Kidney epithelial cell (primary cell): Measurements from ENCODE around the gene PLCG2. TPM values are rescaled to one million over a fixed set of nuclear protein-coding genes. Genes with fewer than 3 reads are reported as not detected.
"Not testable (repeated sequence)": the region's sequence is repeated elsewhere in the genome, so short reads cannot be mapped to it uniquely, and the experiment has no call there.

Experiments
- DNase-seq: peaks from one replicate; pipeline ENCODE4 v3.0.0-alpha.2; 2010; ENCODE audit warnings: low read depth
- H3K27me3 ChIP-seq: 2 replicates; pipeline ENCODE4 v1.6.0; 2011; ENCODE audit warnings: low read length; ENCODE audit not compliant: control insufficient read depth, insufficient read depth
- H3K36me3 ChIP-seq: 2 replicates; pipeline ENCODE4 v1.5.1; 2011; ENCODE audit warnings: low read length; ENCODE audit not compliant: control insufficient read depth, insufficient read depth
- H3K4me3 ChIP-seq: 2 replicates; pipeline ENCODE4 v1.5.1; 2011; ENCODE audit warnings: low read depth, mild to moderate bottlenecking, control low read depth, low read length
- CTCF ChIP-seq: IDR thresholded peaks from 2 replicates; pipeline ENCODE4 v1.5.1; 2011; ENCODE audit warnings: mild to moderate bottlenecking, moderate library complexity, low read length, control low read depth, inconsistent platforms; ENCODE audit not compliant: insufficient read depth, poor library complexity, severe bottlenecking
- total RNA-seq: library from RNA; depleted of rRNA; stranded (reverse); fragments of >200 nt; gene quantifications from 2 replicates; pipeline ENCODE4 v1.2.3, GENCODE V29; 2015

The PLCG2 gene
- total RNA-seq, 1 donor from 2014 or later: 17.3 TPM

DNA sequence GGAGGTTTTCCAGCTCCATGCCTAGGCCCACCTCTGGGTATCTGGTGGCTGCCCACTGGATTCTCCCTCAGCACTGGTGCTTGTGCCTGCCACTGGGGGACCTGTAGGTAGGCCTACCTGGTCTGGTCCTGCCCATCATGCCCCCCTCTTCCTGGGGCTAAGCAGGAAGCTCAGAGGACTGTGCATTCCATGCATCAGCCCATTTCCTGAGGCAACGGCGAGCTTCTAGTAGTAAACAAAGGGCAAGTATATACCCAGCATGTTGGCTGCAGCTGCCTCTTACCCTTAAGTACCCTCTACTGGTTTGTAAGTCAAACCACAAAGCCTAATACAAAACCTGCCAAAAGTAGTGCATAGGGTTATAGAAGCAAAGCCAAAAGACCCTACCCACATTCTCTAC is 194.6 kb downstream of the PLCG2 start:
- TF ChIP-seq CTCF: no peak
- Histone ChIP-seq H3K36me3 (no peaks in the 10 kb centered on the region), H3K4me3 (no peak overlapping the region), H3K27me3 (no peaks in the 10 kb centered on the region)
- no peak for DNase-seq

GRCh38 chr16:81975637-81976036 is 196.5 kb downstream of the PLCG2 start:
- DNase-seq: no peak
- H3K4me3 ChIP-seq: no peak overlapping the region
- no peak for TF ChIP-seq CTCF
- H3K27me3 ChIP-seq: no peaks in the 10 kb centered on the region
- H3K36me3 ChIP-seq: no peaks in the 10 kb centered on the region

DNA sequence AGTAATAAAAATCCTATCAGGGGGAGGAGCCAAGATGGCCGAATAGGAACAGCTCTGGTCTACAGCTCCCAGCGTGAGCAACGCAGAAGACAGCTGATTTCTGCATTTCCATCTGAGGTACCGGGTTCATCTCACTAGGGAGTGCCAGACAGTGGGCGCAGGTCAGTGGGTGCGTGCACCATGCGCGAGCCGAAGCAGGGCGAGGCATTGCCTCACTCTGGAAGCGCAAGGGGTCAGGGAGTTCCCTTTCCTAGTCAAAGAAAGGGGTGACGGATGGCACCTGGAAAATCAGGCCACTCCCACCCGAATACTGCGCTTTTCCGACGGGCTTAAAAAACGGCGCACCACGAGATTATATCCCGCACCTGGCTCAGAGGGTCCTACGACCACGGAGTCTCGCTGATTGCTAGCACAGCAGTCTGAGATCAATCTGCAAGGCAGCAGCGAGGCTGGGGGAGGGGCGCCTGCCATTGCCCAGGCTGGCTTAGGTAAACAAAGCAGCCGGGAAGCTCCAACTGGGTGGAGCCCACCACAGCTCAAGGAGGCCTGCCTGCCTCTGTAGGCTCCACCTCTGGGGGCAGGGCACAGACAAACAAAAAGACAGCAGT is 198.3 kb downstream of the PLCG2 start:
- not testable (repeated sequence) for DNase-seq, H3K36me3 ChIP-seq, H3K27me3 ChIP-seq, H3K4me3 ChIP-seq

DNA sequence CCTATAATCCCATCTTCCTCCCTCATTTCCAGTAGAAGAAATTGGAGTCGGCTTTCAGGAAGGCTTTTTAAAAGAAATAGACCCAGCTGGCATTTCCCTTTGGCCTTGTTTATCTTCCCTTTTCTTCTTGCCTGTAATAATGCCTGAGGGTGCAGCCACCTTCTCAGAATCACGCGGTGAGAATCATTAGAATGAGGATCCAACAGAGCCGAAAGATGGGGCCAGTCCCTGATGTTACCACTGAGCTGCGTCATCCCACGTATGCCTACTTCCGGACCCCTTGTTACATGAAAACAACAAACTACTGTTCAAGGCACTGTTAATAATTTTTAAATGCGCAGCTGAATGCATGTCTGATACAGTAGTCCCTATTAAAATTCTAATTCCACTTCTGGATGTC is 208.0 kb downstream of the PLCG2 start:
- TF ChIP-seq CTCF: no peak

GRCh38 chr16:81987706-81988105 is 208.6 kb downstream of the PLCG2 start:
- Histone ChIP-seq H3K36me3 (no peaks in the 10 kb centered on the region), H3K4me3 (no peak overlapping the region), H3K27me3 (no peaks in the 10 kb centered on the region)
- no peak for TF ChIP-seq CTCF
- DNase-seq: no peak

More for the DNA sequence above, 208.0 kb downstream of the PLCG2 start:
- H3K27me3 ChIP-seq: no peaks in the 10 kb centered on the region
- no peak for DNase-seq
- H3K4me3 ChIP-seq: no peak overlapping the region
- no peaks in the 10 kb centered on the region for H3K36me3 ChIP-seq

GRCh38 chr16:81992859-81993258 is 213.8 kb downstream of the PLCG2 start:
- no peaks in the 10 kb centered on the region for H3K27me3 ChIP-seq
- no peaks in the 10 kb centered on the region for H3K36me3 ChIP-seq
- TF ChIP-seq CTCF: no peak
- H3K4me3 ChIP-seq: no peak overlapping the region
- DNase-seq: no peak
